Panc1 (cell line): ENCODE measurements around the gene MIOS. TPM values are rescaled to one million over a fixed set of nuclear protein-coding genes. Genes with fewer than 3 reads are reported as not detected.

ENCODE experiments used
- ATAC-seq: fragments of 200-7000 bp; cut with Tn5 transposase; 2 replicates; pipeline ENCODE4 v1.9.1; 2020; ENCODE audit warnings: mild to moderate bottlenecking, moderate library complexity
- BruUV-seq: library from RNA; stranded (reverse); fragments of 400-500 nt; replicated peaks from 2 replicates; lab custom pipeline; 2021; lab: Mats Ljungman, UMichigan
- CTCF ChIA-PET: fragments of 300-600 bp; sonication (Branson Sonifier 250); formaldehyde crosslinking; loops from one replicate; lab custom pipeline; 2022; ENCODE audit warnings: antibody characterized with exemption; lab: Charles Lee
- POLR2A ChIA-PET: fragments of 300-600 bp; sonication (Branson Sonifier 250); formaldehyde crosslinking; loops from one replicate; lab custom pipeline; 2022; ENCODE audit warnings: antibody characterized with exemption; lab: Charles Lee
- DNase-seq: peaks from one replicate; pipeline ENCODE4 v3.0.0-alpha.2; 2010; ENCODE audit warnings: low read depth, low spot score
- H3K27ac ChIP-seq: 2 replicates; pipeline ENCODE4 v1.5.1; 2011; ENCODE audit warnings: mild to moderate bottlenecking, low read length, inconsistent platforms
- H3K27me3 ChIP-seq: fragments of 200-500 bp; sonication (Bioruptor generic); 2 replicates; pipeline ENCODE4 v1.6.0; 2014; ENCODE audit warnings: low read length, inconsistent platforms; ENCODE audit not compliant: control insufficient read depth, insufficient read depth
- H3K36me3 ChIP-seq: fragments of 200-500 bp; sonication (Bioruptor generic); 2 replicates; pipeline ENCODE4 v1.5.1; 2014; ENCODE audit warnings: inconsistent platforms, mild to moderate bottlenecking, low read length, moderate library complexity; ENCODE audit not compliant: control insufficient read depth, insufficient read depth
- H3K4me1 ChIP-seq: 2 replicates; pipeline ENCODE4 v1.5.1; 2011; ENCODE audit warnings: inconsistent platforms, mild to moderate bottlenecking, low read length, moderate library complexity; ENCODE audit not compliant: control insufficient read depth, insufficient read depth
- H3K4me3 ChIP-seq, 2 experiments: 2 replicates each; pipeline ENCODE4 v1.5.1; 2011 to 2012; ENCODE audit warnings: low read depth in 2 of 2, low read length in 2 of 2, mild to moderate bottlenecking in 2 of 2, inconsistent platforms in 1 of 2, moderate library complexity in 1 of 2
- H3K9me3 ChIP-seq: fragments of 200-500 bp; sonication (Bioruptor generic); 2 replicates; pipeline ENCODE4 v1.5.1; 2014; ENCODE audit warnings: low read depth, mild to moderate bottlenecking, inconsistent platforms, low read length, moderate library complexity; ENCODE audit not compliant: control insufficient read depth, insufficient read depth
- CTCF ChIP-seq: fragments of 450-650 bp; IDR thresholded peaks from 2 replicates; pipeline ENCODE4 v1.5.1; 2017; ENCODE audit warnings: mild to moderate bottlenecking
- POLR2AphosphoS5 ChIP-seq: IDR thresholded peaks from 2 replicates; pipeline ENCODE4 v1.6.1; 2012; ENCODE audit warnings: mild to moderate bottlenecking, low read depth, low read length, moderate library complexity
- REST ChIP-seq, 2 experiments: IDR thresholded peaks; 2 replicates each; pipeline ENCODE4 v1.6.1; 2011 to 2012; ENCODE audit warnings: low read depth in 2 of 2, control low read depth in 1 of 2, low read length in 1 of 2, mild to moderate bottlenecking in 1 of 2, moderate library complexity in 1 of 2; ENCODE audit not compliant: insufficient read depth in 1 of 2
- SIN3A ChIP-seq: IDR thresholded peaks from 2 replicates; pipeline ENCODE4 v1.6.1; 2012; ENCODE audit warnings: low read depth, mild to moderate bottlenecking, low read length, moderate library complexity, borderline replicate concordance; ENCODE audit not compliant: insufficient read depth
- TCF7L2 ChIP-seq: IDR thresholded peaks from 2 replicates; pipeline ENCODE4 v1.6.1; 2011; ENCODE audit warnings: mild to moderate bottlenecking, low read depth, low read length, inconsistent platforms
- in situ Hi-C: cut with HindIII; loops from 2 replicates; pipeline ENCODE4 v1.10.0; 2016; ENCODE audit warnings: low sequenced_read_pairs, low pct_unique_long_range_greater_than_20kb
- intact Hi-C: fragments of 100-400 bp; cut with micrococcal nuclease; formaldehyde crosslinking; loops from one replicate; pipeline ENCODE4 v1.10.0; 2022; ENCODE audit not compliant: unreplicated experiment
- total RNA-seq: library from RNA; stranded (reverse); gene quantifications from one replicate; pipeline ENCODE4 v1.2.1, GENCODE V29; 2021; ENCODE audit not compliant: unreplicated experiment

Gene MIOS
- total RNA-seq, 1 experiment from 2014 or later = 40.8 TPM

GRCh38 chr7:7519056-7519455 lies 47.6 kb upstream of the MIOS start:
- H3K4me1 ChIP-seq = no peaks in the 10 kb centered on the region
- no peak overlapping the region for H3K27ac ChIP-seq
- in situ Hi-C loops = no loop called here
- H3K9me3 ChIP-seq = no peaks in the 10 kb centered on the region
- ChIA-PET CTCF (no interaction called here), POLR2A (no interaction called here)
- no peak overlapping the region for H3K4me3 ChIP-seq
- TF ChIP-seq POLR2AphosphoS5 (no peak), TCF7L2 (no peak), SIN3A (no peak), CTCF (no peak), REST (IDR thresholded peaks at IDR 0.05; ENCODE audit: insufficient read depth in 1 of 2, low read depth in 2 of 2, low read length in 1 of 2) (no peak)
- ATAC-seq = no peak
- H3K27me3 ChIP-seq = peaks cover 6% of the 10 kb centered on the region
- no peaks in the 10 kb centered on the region for H3K36me3 ChIP-seq
- DNase-seq = no peak
- no TSS peak for BruUV-seq
- intact Hi-C loops = no loop called here

- POLR2A ChIA-PET = no interaction called here
- in situ Hi-C loops = no loop called here
- H3K27ac ChIP-seq = no peak overlapping the region
Measured at GRCh38 chr7:7519528-7519927, 47.2 kb upstream of the MIOS start.

More at GRCh38 chr7:7519528-7519927, 47.2 kb upstream of the MIOS start:
- intact Hi-C loops = no loop called here
- H3K4me1 ChIP-seq = no peaks in the 10 kb centered on the region
- no TSS peak for BruUV-seq
- H3K27me3 ChIP-seq = peaks cover 6% of the 10 kb centered on the region
- no peaks in the 10 kb centered on the region for H3K9me3 ChIP-seq
- TF ChIP-seq SIN3A (no peak), CTCF (no peak), REST (IDR thresholded peaks at IDR 0.05; ENCODE audit: insufficient read depth in 1 of 2, low read depth in 2 of 2, low read length in 1 of 2) (no peak)
- CTCF ChIA-PET = no interaction called here
- H3K4me3 ChIP-seq = no peak overlapping the region
- ATAC-seq (no peak), DNase-seq (no peak)
- H3K36me3 ChIP-seq = no peaks in the 10 kb centered on the region
